HG03469 (cell line): ENCODE data around the gene TEAD1.

Source experiments
- ATAC-seq: cut with Tn5 transposase; IDR thresholded peaks from one replicate; pipeline ENCODE4 v1.9.1; 2021; ENCODE audit warnings: mild to moderate bottlenecking, moderate library complexity, moderate number of reproducible peaks; ENCODE audit not compliant: unreplicated experiment

TEAD1 gene

DNA sequence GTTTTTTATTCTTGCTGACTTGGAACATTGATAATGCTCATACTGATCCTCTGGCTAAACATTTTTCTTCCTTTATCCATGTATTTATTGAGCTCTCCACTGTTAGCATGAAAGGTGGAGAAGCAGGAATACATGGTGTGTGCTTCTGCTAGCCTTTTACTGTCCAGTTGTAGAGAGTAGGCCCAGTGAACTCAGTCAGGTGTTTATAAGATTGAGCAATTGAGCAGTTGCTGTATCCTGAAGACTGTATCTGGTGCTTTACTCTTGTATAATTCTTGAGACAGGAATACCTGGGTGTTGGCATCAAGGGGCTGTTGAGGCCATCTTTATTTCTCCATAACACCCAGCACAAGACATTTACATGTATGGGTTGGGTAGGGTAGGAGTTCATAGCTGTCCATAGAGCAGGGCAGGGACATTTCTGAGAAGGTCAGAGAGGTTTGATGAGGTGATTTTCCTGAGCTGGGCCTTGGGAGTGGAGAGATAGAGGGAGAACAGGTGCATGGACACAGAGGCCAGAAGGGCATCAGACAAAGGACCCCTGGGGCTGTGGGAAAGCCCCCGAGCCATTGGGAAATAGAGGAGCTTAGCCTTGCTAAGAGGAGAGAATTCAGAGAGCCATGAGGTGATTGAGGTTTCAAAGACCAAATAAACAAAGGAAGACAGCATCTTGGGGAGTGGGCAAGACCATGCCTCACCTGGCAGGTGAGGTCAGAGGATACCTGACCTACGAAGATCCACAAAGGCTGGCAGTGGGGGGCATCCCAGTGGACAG, 155.5 kb downstream of the TEAD1 start:
- no peak for ATAC-seq

DNA sequence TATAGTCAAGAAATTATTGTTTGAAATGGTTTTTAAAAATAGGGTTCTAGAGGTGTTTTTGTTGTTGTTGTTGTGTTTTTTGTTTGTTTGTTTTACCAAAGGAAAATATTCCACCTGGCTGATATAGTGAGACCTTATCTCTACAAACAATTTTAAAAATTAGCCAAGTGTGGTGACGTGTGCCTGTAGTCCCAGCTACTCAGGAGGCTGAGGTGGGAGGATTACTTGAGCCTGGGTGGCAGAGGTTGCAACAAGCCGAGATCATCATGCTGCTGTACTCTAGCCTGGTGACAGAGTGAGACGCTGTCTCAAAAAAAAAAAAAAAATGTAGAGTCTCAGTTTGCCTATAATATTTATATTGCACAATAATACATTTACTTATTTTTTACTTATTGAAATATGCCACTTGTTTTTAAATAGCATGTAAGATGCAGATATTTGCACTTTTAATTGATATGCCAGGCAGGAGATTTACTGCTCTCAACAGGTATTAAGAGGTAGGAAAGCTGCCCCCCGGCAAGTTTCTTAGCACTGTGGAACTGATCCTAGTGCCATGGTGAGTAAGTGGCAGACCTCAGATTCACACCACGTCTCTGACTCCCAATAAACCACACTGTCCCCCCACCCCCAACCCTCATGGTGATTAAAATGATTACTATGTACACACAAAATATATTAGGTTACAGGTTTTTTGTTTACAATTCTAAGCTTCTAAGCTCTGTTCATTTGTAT, 157.4 kb downstream of the TEAD1 start:
- ATAC-seq = no peak

DNA sequence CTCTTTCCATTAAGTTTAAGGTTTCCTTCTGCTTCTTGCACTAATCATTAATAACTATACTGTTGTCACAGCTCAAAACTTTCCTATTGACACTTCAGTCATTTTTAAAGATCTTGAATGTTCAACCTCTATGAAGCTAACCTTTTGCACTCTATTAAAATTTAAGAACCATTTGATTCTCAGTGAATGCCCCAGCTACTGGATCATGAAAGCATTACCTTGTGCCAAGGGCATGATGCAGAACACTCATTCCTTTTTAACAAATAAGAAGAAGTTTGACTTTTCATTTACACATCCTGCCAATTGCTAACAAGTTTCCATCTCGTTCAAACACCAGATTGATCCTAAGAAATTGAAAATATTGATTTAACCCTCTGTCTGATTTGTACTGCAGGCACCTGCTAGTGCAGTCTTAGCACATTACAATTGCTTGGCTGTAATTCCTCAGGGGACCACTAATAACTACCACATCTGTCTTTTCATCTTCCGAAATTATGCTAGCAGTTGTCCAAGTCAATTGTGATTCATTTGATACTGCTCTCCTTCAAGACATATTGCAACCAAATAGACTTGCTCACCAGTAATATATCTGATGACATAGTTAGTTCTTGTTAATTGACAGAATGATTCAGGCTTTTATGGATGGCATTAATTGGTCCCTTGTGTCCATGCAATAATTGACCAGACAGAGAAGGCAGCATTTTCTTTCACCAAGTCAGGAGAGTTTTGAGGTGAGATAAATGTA, 158.4 kb downstream of the TEAD1 start:
- no peak for ATAC-seq

DNA sequence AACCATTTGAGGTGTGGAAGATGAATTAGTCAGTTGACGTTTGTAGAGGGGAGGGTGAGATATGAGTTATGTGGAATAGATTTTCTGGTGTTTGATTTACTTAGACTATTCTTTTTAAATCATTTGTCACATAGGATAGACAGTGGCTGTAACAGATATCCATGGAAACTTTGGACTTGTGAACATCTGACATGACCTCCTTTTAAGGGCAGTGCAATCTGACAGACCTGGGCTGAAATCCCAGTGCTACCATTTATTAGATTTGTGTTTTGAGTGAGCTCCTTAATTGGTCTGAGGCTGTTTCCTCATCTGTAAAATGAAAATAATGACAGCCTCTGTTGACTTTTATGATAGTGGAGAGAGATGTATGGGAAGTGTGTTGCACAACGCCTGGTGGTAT, 159.9 kb downstream of the TEAD1 start:
- ATAC-seq = no peak

GRCh38 chr11:12834630-12835029, 160.4 kb downstream of the TEAD1 start:
- ATAC-seq = no peak

DNA sequence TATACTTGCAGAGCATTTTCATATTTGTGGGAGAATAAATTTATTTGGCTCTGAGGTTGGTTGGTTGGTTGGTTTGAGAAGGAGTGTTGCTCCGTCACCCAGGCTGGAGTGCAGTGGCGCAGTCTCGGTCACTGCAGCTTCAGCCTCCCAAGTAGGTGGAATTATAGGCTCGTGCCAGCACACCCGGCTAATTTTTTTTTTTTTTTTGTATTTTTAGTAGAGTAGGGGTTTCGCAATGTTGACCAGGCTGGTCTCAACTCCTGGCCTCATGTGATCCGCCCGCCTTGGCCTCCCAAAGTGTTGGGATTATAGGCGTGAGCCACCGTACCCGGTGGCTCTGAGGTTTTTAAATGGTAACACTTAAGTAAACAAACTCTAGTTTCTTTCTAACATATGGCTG, 161.1 kb downstream of the TEAD1 start:
- ATAC-seq = no peak

DNA sequence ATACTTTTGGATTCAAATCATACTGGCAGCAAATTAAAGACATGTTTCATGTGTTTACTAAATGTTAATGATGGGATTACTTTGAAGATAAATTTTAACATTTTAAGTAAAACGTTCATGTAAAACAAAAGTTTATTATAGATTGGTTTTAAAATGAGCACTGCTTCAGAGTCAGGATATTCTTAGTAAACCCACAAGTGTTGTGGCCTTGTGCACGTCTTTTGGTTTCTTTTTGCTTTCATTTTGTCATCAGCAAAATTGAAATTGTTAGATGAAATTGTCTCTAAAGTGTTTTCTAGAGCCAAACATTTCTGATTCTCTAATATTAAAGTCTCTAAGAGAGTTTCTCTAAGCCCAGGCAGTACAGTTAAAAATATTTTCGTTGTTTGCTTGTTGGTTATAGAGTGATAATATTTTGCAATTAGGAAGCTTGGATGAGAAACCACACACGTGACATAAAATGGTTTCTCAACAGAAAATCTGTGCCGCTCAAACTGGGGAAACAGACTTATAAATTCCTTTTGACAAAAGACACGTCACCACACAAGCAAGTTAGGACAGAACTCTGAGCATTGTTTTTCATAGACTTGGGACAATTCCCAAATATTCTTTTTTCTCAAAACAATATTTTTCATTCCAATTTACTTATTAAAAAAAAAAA, 164.4 kb downstream of the TEAD1 start:
- no peak for ATAC-seq

- ATAC-seq = no peak
Observed at GRCh38 chr11:12840871-12841660, 166.8 kb downstream of the TEAD1 start.

- no peak for ATAC-seq
Observed at GRCh38 chr11:12841946-12842630, 167.9 kb downstream of the TEAD1 start.

- ATAC-seq = no peak
Observed at GRCh38 chr11:12842933-12843636, 168.9 kb downstream of the TEAD1 start.

DNA sequence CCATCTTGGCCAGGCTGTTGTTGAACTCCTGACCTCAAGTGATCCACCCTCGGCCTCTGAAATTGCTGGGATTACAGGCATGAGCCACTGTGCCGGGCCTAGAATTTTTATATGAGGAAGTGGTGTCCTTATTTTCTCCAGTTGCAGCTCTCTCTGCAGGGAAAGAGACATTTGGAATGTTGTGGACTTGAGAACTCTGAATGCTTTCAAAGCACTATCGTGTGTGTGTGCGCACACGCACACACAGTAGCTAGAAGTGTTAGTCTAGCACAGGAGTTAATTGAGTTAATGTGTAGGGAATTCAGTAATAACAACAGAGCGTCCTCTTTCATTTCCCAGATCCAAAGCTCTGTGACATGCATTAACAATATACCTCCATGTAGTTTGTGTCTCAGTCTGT, 170.9 kb downstream of the TEAD1 start:
- ATAC-seq = no peak

DNA sequence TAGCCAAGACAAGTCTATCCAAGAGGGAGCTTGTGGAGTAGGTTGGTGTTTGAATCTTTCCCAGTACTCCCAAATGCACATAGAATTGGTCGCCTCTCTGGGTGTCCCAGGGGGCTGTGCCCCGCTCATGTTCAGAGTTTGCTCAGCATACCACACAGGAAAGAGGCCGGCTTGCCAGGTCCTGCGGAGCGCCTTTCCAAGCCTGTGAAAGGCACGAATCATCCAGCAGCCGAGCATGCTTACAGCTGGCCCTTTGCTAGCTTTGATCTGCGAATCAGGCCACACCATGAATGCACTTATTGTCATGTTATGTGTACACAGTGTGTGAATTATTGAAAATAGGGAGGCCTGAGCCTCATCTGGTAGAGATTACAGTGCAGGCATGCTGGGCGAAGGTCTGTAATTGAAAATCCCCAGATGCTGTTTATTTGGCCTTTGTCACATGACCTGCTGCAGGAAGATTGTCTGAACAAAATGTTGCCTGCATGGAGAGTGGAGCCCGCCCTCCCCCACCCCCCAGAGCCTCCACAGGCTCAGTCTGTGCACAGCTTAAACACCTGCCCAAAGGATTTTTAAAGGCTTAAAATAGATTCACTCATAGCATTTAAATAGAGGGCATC, 171.6 kb downstream of the TEAD1 start:
- no peak for ATAC-seq

GRCh38 chr11:12846786-12847615, 172.8 kb downstream of the TEAD1 start:
- ATAC-seq = no peak

- ATAC-seq = no peak
Observed at GRCh38 chr11:12848413-12848812, 174.2 kb downstream of the TEAD1 start.

DNA sequence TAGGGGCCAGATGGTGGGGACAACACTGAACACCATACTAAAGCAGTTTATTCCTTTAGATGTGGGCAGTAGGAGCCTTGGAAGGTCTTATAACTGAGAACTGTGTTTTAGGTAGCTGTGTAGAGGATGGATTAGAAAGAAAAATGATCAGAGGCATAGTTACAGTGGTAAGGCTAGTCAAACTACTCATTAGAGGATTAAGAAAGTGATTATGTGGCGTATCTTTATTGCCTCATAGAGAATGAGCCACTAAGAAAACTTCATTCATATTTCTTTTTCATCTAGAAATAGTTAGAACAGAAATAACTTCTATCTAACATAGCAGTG, 179.1 kb downstream of the TEAD1 start:
- ATAC-seq = no peak

GRCh38 chr11:12853652-12854296, 179.6 kb downstream of the TEAD1 start:
- ATAC-seq = no peak

- ATAC-seq = no peak
Observed at GRCh38 chr11:12854297-12854661, 180.1 kb downstream of the TEAD1 start.

DNA sequence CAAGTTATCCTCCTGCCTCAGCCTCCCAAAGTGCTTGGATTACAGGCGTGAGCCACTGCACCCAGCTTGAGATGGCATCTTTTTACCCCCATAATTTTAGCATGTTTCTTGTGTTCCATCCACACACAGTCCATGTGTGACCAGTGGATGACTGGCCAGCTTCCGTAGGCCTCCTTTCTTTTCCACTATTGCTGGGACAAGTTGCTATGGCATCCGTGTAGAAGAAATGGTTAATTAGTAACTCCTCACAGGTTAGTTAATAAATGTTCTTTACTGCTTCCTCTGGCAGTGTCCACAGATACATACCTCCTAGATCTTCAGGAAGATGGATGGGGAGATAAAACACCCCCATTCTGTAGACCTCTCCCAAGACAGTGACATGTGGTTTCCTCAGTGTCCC, 180.6 kb downstream of the TEAD1 start:
- no peak for ATAC-seq
